Lower lobe of right lung (tissue), 2 donors: Measurements from ENCODE around the gene TLX1. TPM values are rescaled to one million over a fixed set of nuclear protein-coding genes. Genes with fewer than 3 reads are reported as not detected.

Experiments used
- ATAC-seq, 2 donors: fragments of 200-7000 bp; cut with Tn5 transposase; one replicate each; pipeline ENCODE4 v1.9.1; 2020 to 2022; ENCODE audit warnings: mild to moderate bottlenecking in 2 of 2, moderate library complexity in 2 of 2
- DNase-seq: peaks from one replicate; pipeline ENCODE4 v3.0.0-alpha.2; 2020
- H3K27ac ChIP-seq: fragments of 200-600 bp; one replicate; pipeline ENCODE4 v1.8.0; 2022
- H3K27me3 ChIP-seq: fragments of 200-600 bp; one replicate; pipeline ENCODE4 v1.8.0; 2022; ENCODE audit warnings: low read depth
- H3K36me3 ChIP-seq: fragments of 200-600 bp; one replicate; pipeline ENCODE4 v1.8.0; 2022; ENCODE audit warnings: mild to moderate bottlenecking
- H3K4me1 ChIP-seq: fragments of 200-600 bp; one replicate; pipeline ENCODE4 v1.8.0; 2022
- H3K4me3 ChIP-seq: fragments of 200-600 bp; one replicate; pipeline ENCODE4 v1.8.0; 2022; ENCODE audit warnings: mild to moderate bottlenecking
- H3K9me3 ChIP-seq: fragments of 200-600 bp; one replicate; pipeline ENCODE4 v1.8.0; 2022
- intact Hi-C: fragments of 100-400 bp; cut with DNase I; formaldehyde crosslinking; loops from one replicate; pipeline ENCODE4 v1.11.0; 2022
- total RNA-seq: library from RNA; stranded (reverse); fragmentation: NEBNext Ultra II Directional; extraction: Animal tissue kit (Norgen Biotek cat#: 25700); gene quantifications from one replicate; pipeline ENCODE4 v1.2.1, GENCODE V29; 2021
- TF ChIP-seq, protein P1 (sequence below): fragments of 200-600 bp; IDR thresholded peaks from one replicate; pipeline ENCODE4 v1.8.0; 2022; ENCODE audit warnings: antibody characterized with exemption, mild to moderate bottlenecking
- donor health status: DM: no; HTN: yes; CAD: no; lungs with severe emphysema.

TLX1 gene
- total RNA-seq, 1 donor from 2014 or later: not detected

DNA sequence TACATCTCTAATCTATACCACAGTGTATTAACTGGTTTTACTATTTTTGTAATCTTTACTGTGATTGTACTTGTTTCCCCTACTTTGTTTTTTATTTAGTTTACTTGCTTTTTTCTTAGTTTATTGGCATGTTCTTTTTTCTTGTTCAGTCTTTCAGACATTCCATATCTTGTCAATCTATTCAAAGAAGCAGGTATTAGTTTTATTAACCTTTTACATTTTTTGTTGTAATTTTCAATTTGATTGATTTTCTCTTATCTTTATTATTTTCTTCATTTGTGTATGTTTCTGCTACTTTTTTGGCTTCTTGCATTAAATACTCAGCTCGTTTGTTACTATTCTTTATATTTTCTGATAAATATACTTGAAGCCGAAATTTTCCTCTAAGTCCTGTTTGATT, 41.6 kb downstream of the TLX1 start:
- Histone ChIP-seq H3K4me1 (no peaks in the 10 kb centered on the region), H3K27me3 (peaks cover 40% of the 10 kb centered on the region), H3K36me3 (no peaks in the 10 kb centered on the region)

DNA sequence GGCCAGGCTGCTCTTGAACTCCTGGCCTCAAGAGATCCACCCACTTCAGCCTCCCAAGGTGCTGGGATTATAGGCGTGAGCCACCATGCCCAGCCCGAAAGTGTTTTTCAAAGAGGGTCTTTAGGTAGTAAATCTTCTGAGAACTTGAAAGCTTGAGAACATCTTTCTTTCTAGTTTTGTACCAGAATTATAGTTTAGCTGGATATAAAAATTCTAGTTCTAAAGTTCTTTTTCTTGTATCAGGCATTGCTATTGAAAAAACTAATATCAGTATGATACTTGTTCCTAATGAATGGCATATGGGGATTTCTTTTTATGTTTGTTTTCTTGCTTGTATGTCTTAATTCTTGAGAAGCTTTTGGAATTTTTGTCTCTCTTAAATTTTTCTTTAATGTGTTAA, 43.2 kb downstream of the TLX1 start:
- Histone ChIP-seq H3K27me3 (peaks cover 35% of the 10 kb centered on the region), H3K27ac (no peak overlapping the region), H3K36me3 (no peaks in the 10 kb centered on the region), H3K4me3 (no peak overlapping the region), H3K4me1 (no peaks in the 10 kb centered on the region), H3K9me3 (peaks cover 15% of the 10 kb centered on the region)
- ATAC-seq: no peak
- TF ChIP-seq, protein P1, sequence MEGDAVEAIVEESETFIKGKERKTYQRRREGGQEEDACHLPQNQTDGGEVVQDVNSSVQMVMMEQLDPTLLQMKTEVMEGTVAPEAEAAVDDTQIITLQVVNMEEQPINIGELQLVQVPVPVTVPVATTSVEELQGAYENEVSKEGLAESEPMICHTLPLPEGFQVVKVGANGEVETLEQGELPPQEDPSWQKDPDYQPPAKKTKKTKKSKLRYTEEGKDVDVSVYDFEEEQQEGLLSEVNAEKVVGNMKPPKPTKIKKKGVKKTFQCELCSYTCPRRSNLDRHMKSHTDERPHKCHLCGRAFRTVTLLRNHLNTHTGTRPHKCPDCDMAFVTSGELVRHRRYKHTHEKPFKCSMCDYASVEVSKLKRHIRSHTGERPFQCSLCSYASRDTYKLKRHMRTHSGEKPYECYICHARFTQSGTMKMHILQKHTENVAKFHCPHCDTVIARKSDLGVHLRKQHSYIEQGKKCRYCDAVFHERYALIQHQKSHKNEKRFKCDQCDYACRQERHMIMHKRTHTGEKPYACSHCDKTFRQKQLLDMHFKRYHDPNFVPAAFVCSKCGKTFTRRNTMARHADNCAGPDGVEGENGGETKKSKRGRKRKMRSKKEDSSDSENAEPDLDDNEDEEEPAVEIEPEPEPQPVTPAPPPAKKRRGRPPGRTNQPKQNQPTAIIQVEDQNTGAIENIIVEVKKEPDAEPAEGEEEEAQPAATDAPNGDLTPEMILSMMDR: no peak
- intact Hi-C loops: no loop called here
- DNase-seq: no peak

More for the DNA sequence above, 41.6 kb downstream of the TLX1 start:
- ATAC-seq (no peak), DNase-seq (no peak)
- Histone ChIP-seq H3K27ac (no peak overlapping the region), H3K9me3 (peaks cover 15% of the 10 kb centered on the region), H3K4me3 (no peak overlapping the region)
- TF ChIP-seq, protein P1: no peak
- intact Hi-C loops: no loop called here

DNA sequence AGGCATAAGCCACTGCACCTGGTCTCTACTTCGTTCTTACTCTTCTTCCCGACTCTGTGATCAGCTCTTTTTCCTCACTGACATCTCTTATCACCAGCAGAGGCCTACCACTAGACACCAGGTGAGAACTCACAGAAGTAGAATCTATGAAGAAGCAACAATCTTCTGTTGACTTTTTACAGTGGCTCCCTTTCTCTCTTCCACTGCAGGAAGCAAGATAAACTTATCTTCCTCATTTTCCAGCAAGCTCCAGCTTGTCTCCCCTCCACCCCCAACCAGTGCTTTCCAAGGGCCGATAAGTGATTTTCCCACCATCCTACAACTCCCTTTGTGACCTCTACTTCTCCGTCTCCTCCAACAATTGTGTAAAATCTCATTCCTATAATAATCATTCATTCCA, 45.5 kb downstream of the TLX1 start:
- Histone ChIP-seq H3K27me3 (peaks cover 21% of the 10 kb centered on the region), H3K4me3 (no peak overlapping the region), H3K27ac (no peak overlapping the region), H3K9me3 (peaks cover 15% of the 10 kb centered on the region), H3K4me1 (no peaks in the 10 kb centered on the region), H3K36me3 (no peaks in the 10 kb centered on the region)
- intact Hi-C loops: no loop called here
- ATAC-seq: no peak
- TF ChIP-seq, protein P1: no peak
- DNase-seq: no peak

DNA sequence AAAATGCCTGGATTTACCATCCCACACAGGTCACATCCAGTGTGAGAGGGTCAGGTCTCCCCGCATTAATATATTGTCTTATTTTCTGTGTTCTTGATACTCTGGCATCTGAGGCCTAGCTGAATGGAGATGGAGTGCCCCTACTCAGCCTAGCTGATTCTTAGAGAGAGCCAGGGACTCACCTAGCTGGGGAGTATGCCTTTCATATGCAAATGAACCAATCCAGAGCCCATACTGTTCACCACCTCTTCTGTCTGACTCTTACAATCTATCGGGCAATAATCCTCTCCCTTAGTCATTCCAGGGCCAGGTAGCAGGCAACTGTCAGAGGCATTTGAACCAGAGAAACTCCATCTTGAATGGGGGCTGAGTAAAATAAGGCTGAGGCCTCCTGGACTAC, 51.8 kb downstream of the TLX1 start:
- H3K27ac ChIP-seq: no peak overlapping the region
- no peak overlapping the region for H3K4me3 ChIP-seq
- TF ChIP-seq, protein P1: no peak
- peaks cover 3% of the 10 kb centered on the region for H3K27me3 ChIP-seq
- H3K4me1 ChIP-seq: no peaks in the 10 kb centered on the region
- DNase-seq (no peak), ATAC-seq (no peak)
- intact Hi-C loops: no loop called here
- no peaks in the 10 kb centered on the region for H3K9me3 ChIP-seq
- no peaks in the 10 kb centered on the region for H3K36me3 ChIP-seq

DNA sequence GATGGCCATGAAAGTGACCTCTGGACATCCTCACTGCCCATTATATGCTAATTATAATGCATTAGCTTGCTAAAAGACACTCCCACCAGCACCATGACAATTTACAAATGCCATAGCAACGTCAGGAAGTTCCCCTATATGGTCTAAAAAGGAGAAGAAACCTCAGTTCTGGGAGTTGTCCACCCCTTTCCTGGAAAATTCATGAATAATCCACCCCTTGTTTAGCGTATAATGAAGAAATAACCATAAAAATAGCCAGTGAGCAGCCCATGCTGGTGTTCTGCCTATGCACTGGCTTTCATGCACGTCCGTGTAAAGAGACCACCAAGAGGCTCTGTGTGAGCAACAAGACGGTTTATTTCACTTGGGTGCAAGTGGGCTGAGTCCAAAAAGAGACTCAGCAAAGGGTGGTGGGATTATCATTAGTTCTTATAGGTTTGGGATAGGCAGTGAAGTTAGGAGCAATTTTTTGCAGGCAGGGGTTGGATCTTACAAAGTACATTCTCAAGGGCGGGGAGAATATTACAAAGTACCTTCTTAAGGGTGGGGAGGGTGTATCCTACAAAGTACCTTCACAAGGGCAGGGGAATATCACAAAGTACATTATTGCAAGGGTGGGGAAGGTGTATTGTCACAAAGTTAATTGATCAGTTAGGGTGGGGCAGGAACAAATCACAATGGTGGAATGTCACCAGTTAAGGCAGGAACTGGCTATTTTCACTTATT, 52.5 kb downstream of the TLX1 start:
- TF ChIP-seq, protein P1: no peak
- H3K27ac ChIP-seq: no peak overlapping the region
- no peak overlapping the region for H3K4me3 ChIP-seq
- no peaks in the 10 kb centered on the region for H3K9me3 ChIP-seq
- DNase-seq (no peak), ATAC-seq (no peak)
- intact Hi-C loops: no loop called here
- no peaks in the 10 kb centered on the region for H3K4me1 ChIP-seq
- H3K36me3 ChIP-seq: no peaks in the 10 kb centered on the region
- H3K27me3 ChIP-seq: peaks cover 3% of the 10 kb centered on the region

Other genes starting within 250 kb of the TLX1 start
- 34.4 TPM for gene SLF2, start 218.3 kb upstream of the TLX1 start, total RNA-seq
- gene SEMA4G, start 161.8 kb upstream of the TLX1 start, total RNA-seq: 5.1 TPM
- gene MRPL43, start 143.8 kb upstream of the TLX1 start, total RNA-seq: 59.7 TPM
- 5.8 TPM for gene TWNK, start 143.8 kb upstream of the TLX1 start, total RNA-seq
- 52.6 TPM for gene LZTS2, start 131.5 kb upstream of the TLX1 start, total RNA-seq
- 1.6 TPM for gene PDZD7, start 100.2 kb upstream of the TLX1 start, total RNA-seq
- 57.8 TPM for gene SFXN3, start 100.1 kb upstream of the TLX1 start, total RNA-seq
- 9.9 TPM for gene KAZALD1, start 69.3 kb upstream of the TLX1 start, total RNA-seq
- gene LBX1, start 98.2 kb downstream of the TLX1 start, total RNA-seq: not detected
- gene BTRC, start 222.9 kb downstream of the TLX1 start, total RNA-seq: 17.3 TPM